Nephron progenitor cell (in vitro differentiated cells): Measurements from ENCODE around the gene ACOX3.

Experiments
- DNase-seq: peaks from one replicate; pipeline ENCODE4 v3.0.0; 2021
- H3K27ac Mint-ChIP-seq: 2 replicates; pipeline ENCODE4 v1.8.0; 2021; ENCODE audit warnings: mild to moderate bottlenecking, moderate library complexity, mixed read lengths
- H3K27me3 Mint-ChIP-seq: 2 replicates; pipeline ENCODE4 v1.8.0; 2021; ENCODE audit warnings: mild to moderate bottlenecking, low read depth, mixed read lengths; ENCODE audit not compliant: poor library complexity
- H3K36me3 Mint-ChIP-seq: 2 replicates; pipeline ENCODE4 v1.8.0; 2021; ENCODE audit warnings: low read depth, mixed read lengths
- H3K4me1 Mint-ChIP-seq: 2 replicates; pipeline ENCODE4 v1.8.0; 2021; ENCODE audit warnings: mixed read lengths
- H3K4me3 Mint-ChIP-seq: 2 replicates; pipeline ENCODE4 v1.8.0; 2021; ENCODE audit warnings: mild to moderate bottlenecking, moderate library complexity, mixed read lengths
- H3K9me3 Mint-ChIP-seq: 2 replicates; pipeline ENCODE4 v1.8.0; 2021; ENCODE audit warnings: mild to moderate bottlenecking, moderate library complexity, mixed read lengths
- TF ChIP-seq, protein P1 (sequence below): fragments of 200-600 bp; sonication (generic); IDR thresholded peaks from 2 replicates; pipeline ENCODE4 v1.5.0; 2021; ENCODE audit warnings: antibody characterized with exemption

The ACOX3 gene

DNA sequence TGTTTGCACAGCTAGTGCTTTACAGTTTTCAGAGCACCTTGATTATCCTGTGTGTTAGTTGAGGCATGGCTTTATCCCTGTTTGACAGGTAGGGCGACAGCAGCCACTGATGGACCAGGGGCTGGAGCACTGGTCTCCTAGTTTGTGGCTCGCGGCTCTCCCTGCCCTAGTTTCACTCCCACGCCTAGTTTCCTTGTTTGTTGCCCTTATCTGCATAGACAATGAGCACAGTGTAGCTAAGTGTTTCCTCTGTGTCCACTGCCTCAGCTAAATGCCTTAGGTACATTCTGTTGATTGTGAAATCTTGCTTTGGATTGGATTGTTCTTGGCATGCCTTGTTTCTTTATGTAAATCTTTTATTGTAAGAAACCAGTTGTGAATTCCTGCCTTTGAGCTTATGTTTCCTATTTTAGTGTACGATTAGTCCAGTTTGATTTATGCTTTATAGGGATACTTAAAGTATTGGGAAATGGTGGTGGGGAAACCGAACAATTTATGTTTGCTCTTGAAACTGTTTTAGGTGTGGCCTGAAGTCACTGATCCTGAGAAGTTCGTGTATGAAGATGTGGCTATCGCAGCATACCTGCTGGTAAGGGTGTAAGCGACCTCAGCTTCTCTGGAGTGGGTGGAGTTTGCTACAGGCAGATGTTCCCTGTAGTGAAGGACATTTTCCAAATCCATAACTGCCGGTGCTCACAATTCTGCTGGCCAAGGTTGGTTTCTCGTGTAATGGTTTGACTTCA lies 11.1 kb upstream of the ACOX3 start:
- TF ChIP-seq, protein P1, sequence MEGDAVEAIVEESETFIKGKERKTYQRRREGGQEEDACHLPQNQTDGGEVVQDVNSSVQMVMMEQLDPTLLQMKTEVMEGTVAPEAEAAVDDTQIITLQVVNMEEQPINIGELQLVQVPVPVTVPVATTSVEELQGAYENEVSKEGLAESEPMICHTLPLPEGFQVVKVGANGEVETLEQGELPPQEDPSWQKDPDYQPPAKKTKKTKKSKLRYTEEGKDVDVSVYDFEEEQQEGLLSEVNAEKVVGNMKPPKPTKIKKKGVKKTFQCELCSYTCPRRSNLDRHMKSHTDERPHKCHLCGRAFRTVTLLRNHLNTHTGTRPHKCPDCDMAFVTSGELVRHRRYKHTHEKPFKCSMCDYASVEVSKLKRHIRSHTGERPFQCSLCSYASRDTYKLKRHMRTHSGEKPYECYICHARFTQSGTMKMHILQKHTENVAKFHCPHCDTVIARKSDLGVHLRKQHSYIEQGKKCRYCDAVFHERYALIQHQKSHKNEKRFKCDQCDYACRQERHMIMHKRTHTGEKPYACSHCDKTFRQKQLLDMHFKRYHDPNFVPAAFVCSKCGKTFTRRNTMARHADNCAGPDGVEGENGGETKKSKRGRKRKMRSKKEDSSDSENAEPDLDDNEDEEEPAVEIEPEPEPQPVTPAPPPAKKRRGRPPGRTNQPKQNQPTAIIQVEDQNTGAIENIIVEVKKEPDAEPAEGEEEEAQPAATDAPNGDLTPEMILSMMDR: no peak
- peaks cover 25% of the 10 kb centered on the region for H3K36me3 Mint-ChIP-seq
- peaks cover 6% of the 10 kb centered on the region for H3K4me1 Mint-ChIP-seq
- no peak for DNase-seq
- no peak overlapping the region for H3K27ac Mint-ChIP-seq
- H3K4me3 Mint-ChIP-seq: no peak overlapping the region
- peaks cover 3% of the 10 kb centered on the region for H3K27me3 Mint-ChIP-seq
- no peaks in the 10 kb centered on the region for H3K9me3 Mint-ChIP-seq

DNA sequence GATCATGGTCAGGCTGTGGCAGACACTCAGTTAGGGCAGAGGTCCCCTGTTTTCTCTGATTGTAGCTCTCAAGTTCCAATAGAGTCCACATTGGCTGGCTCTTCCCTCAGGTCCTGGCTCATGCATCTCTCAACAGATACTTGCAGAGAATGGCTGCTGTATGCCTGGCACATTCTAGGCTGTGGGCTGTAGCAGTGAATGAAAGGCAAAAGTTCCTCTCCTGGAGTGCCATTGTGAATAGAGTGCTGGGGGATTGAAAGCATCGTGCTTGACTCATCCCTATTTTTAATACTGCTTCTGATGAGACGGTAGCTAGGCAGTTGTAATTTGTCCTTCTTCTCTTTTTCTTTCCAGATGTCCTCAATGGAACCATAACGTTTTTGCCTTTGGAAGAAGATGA lies 5.6 kb upstream of the ACOX3 start:
- TF ChIP-seq, protein P1: no peak
- Mint-ChIP-seq H3K4me3 (no peak overlapping the region), H3K27me3 (peaks cover 8% of the 10 kb centered on the region), H3K27ac (no peak overlapping the region), H3K9me3 (no peaks in the 10 kb centered on the region), H3K36me3 (peaks cover 8% of the 10 kb centered on the region), H3K4me1 (peaks cover 29% of the 10 kb centered on the region)
- DNase-seq: no peak

DNA sequence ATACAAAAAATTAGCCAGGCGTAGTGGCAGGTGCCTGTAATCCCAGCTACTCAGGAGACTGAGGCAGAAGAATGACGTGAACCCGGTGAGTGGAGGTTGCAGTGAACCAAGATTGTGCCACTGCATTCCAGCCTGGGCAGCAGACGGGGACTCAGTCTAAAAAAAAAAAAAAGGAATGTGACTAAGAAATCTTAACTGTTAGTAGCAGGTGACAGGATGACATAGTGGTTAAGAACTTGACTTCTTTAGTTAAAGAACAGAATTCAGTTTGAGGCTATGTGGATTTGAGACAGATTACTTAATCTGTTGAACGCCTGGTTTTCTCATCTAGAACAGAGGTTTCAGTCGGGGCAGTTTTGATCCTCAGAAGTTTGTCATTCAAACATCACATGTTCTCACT lies 3.3 kb upstream of the ACOX3 start:
- peaks cover 45% of the 10 kb centered on the region for H3K4me1 Mint-ChIP-seq
- H3K36me3 Mint-ChIP-seq: peaks cover 12% of the 10 kb centered on the region
- peaks cover 16% of the 10 kb centered on the region for H3K9me3 Mint-ChIP-seq
- TF ChIP-seq, protein P1: no peak
- H3K4me3 Mint-ChIP-seq: no peak overlapping the region
- H3K27ac Mint-ChIP-seq: no peak overlapping the region
- DNase-seq: no peak
- peaks cover 12% of the 10 kb centered on the region for H3K27me3 Mint-ChIP-seq

DNA sequence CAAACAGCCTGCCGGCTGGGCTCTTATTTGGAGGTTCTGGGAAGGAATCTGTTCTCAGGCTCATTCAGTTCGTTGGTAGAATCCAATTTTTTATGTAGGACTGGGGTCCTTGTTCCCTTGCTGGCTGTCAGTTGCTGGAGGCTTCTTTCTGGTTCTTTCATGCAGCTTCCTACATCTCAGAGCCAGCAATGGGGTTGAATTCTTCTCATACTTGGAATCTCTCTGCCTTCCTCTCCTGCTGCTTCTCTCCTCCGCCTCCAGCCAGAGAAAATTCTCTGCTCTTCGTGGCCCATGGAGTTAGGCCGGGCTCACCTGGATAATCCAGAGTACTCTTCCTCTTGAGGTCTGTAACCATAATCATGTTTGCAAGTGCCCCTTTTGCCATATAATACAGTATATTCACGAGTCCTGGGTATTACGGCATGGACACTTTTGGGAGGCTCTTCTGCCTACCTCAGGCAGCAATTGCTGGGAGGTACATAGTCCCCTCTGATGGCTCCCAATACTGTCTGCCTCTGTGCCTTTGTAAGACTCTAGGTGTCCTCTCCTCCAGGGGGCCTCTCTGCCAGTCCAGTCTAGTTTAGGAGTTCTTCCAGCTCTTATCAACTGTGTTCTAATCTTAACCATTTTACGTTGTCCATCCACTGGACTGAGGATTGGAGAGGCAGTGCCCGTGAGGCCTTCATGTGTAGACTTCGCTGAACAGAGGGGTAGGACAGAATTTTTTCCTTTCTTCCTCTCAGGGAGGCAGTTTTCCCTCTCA lies 2.3 kb upstream of the ACOX3 start:
- TF ChIP-seq, protein P1: no peak
- H3K4me1 Mint-ChIP-seq: peaks cover 47% of the 10 kb centered on the region
- DNase-seq: no peak
- peaks cover 12% of the 10 kb centered on the region for H3K36me3 Mint-ChIP-seq
- H3K27me3 Mint-ChIP-seq: peaks cover 12% of the 10 kb centered on the region
- H3K27ac Mint-ChIP-seq: peak overlapping the region; percentile 44
- H3K9me3 Mint-ChIP-seq: peaks cover 20% of the 10 kb centered on the region
- peak overlapping the region; percentile 87 for H3K4me3 Mint-ChIP-seq

DNA sequence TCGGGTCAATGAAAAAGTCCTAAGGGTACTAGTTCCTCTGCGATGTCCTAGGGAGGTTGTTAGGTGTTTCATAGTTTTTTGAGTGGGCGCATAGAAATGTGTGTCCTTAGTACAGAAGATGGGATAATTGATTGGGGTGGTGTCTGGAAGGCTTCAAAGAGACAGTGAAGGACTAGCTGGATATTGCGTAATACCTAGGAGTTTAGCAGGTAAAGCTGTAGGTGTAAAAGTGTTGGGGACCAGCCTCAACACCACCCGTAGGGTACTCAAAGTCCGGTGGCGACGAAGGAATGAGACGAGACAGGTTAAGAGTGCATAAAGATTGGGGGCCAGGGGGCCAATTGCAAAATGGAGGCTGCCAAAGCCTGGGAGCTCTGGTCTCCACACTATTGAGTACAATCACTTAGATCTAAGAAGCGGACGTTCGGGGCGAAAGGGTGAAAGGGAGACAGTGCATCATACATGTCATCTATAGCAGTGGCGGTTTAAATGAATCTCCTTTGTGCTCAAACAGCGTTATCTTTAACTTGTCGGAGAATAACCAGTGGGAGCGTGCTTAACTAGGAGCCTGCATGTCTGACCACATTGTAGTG lies 1.1 kb upstream of the ACOX3 start:
- Mint-ChIP-seq H3K9me3 (peaks cover 20% of the 10 kb centered on the region), H3K4me3 (peak overlapping the region; percentile 87), H3K27ac (peak overlapping the region; percentile 1), H3K36me3 (peaks cover 12% of the 10 kb centered on the region), H3K4me1 (peaks cover 55% of the 10 kb centered on the region), H3K27me3 (peaks cover 12% of the 10 kb centered on the region)
- DNase-seq: no peak
- TF ChIP-seq, protein P1: no peak
